HG02973 (cell line): ENCODE measurements around the gene SNTA1.
"Not testable (repeated sequence)": the region's sequence is repeated elsewhere in the genome, so short reads cannot be mapped to it uniquely, and the experiment has no call there.

Experiments used
- ATAC-seq: cut with Tn5 transposase; IDR thresholded peaks from one replicate; pipeline ENCODE4 v1.9.1; 2021; ENCODE audit warnings: moderate library complexity; ENCODE audit not compliant: unreplicated experiment

The SNTA1 gene

GRCh38 chr20:33443512-33444239 is at the start of gene SNTA1:
SNTA1 (minus strand) TSS chr20:33443763; CDS start chr20:33443620, 143 bp downstream.
- peak; percentile 58 for ATAC-seq

DNA sequence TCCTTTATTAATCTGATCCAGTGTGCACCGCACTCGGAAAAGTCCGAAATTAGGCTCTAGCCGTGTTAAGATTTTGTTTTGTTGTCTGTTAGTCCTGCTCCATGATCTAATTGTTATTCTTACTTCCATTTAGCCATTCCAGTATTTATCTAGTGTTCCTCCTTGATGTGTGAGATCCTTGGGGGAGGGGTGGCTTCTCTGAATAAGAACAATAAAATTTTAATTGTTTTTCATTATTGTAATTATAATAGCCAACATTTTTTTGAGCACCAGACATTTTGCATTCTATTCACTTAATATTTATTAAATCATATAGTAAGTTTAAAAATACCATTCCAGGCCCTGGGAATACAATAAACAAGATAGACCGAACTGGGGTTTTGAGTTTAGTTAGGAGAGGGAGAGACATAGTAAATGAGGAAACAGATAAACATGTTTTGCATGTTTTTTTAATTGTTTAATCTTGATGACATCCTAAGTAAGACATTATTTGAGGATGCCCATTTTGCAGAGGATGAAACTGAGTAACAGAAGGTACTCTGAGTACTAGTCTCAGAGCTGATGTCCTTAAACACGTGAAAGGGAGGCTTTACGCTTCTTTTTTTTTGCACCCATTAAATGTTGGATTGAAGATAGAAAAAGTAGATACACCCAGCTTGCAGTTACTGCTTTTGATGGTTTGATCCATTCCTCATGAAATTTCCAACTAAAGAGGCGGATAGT is 47.5 kb upstream of the SNTA1 start:
- no peak for ATAC-seq

DNA sequence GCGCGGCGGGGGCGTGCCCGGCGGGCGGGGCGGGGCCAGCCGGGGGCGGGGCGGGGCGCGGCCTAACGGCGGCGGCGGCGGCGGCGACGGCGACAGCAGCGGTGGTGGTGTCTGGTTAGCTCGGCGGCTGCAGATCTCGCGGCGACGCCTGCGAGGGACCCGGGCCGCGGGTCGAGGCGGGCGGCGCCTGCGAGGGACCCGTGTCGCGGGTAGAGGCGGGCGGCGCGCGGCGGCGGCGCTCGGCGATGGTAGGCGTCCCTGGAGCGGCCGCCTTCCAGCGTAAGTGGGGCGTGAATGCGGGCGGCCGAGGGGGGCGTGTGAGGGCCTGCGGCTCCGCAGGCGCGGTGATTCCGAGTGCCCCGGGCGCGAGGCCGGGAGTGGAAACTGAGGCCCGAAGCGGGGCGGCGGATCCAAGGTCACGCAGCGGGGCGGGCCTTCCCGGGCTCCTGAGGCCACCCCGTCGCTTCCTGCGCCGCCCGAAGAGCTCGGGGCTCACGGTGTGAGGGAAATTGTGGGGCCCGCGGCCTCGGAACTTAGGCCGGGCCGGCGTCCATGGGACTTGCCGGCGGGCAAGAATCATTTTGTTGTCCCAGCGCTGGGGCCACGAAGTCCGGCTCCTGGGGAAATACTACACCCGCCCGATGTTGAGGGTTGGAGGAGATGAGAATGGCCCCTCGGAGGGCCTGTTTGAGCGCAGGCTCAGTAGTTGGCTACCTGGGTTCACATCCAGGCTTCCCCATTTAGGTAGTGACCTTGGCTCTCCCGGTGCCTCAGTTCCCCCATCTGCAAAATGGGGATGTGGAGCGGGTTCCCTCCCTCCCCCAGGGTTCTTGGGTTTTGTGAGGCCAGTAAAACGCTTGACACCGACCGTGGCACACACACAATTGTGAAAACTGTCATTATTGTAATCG is 46.7 kb upstream of the SNTA1 start, which contains the start of gene CBFA2T2:
Gene CBFA2T2, plus strand, starts transcription at position 74 of the 911 bp plus-strand sequence. Its CDS starts 172 bp downstream, at position 246.
- ATAC-seq: peak; percentile 49

GRCh38 chr20:33489495-33490022 is 46.0 kb upstream of the SNTA1 start:
- peak; percentile 84 for ATAC-seq

- ATAC-seq: not testable (repeated sequence)
Observed at GRCh38 chr20:33488661-33489494, 45.3 kb upstream of the SNTA1 start.

DNA sequence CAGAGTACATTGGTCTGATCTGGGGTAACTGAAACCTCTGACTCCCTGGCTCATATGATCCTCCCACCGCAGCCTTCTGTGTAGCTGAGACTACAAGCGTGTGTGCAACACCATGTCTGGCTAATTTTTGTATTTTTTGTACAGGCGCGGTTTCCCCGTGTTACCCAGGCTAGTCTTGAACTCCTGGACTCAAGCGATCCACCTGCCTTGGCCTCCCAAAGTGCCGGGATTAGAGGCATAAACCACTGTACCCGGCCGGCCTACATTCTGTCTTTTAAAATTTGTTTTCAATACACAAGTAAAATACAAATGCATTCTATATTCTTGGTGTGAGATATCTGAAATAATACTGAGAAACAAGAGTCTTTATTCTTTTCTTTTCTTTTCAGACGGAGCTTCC is 44.6 kb upstream of the SNTA1 start:
- no peak for ATAC-seq

- ATAC-seq: not testable (repeated sequence)
Observed at GRCh38 chr20:33483186-33483585, 39.6 kb upstream of the SNTA1 start.

GRCh38 chr20:33482581-33482980 is 39.0 kb upstream of the SNTA1 start:
- no peak for ATAC-seq

DNA sequence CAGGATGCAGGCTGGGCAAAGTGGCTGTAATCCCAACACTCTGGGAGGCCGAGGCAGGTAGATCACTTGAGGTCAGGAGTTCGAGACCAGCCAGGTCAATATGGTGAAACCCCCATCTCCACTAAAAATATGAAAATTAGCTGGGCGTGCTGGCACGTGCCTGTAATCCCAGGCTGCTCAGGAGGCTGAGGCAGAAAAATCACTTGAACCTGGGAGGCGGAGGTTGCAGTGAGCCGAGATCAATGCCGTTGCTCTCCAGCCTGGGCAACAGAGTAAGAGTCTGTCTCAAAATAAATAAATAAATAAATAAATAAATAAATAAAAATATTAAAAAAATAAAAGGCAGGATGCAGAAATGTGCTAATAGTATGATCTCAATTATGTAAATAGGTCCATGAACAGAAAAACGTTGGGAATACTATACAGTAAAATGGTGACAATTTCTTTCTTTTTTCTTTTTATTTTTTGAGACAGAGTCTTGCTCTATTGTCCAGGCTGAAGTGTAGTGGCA is 37.9 kb upstream of the SNTA1 start:
- no peak for ATAC-seq

GRCh38 chr20:33480048-33480447 is 36.5 kb upstream of the SNTA1 start:
- no peak for ATAC-seq

- ATAC-seq: no peak
Observed at GRCh38 chr20:33477386-33478234, 34.0 kb upstream of the SNTA1 start.

DNA sequence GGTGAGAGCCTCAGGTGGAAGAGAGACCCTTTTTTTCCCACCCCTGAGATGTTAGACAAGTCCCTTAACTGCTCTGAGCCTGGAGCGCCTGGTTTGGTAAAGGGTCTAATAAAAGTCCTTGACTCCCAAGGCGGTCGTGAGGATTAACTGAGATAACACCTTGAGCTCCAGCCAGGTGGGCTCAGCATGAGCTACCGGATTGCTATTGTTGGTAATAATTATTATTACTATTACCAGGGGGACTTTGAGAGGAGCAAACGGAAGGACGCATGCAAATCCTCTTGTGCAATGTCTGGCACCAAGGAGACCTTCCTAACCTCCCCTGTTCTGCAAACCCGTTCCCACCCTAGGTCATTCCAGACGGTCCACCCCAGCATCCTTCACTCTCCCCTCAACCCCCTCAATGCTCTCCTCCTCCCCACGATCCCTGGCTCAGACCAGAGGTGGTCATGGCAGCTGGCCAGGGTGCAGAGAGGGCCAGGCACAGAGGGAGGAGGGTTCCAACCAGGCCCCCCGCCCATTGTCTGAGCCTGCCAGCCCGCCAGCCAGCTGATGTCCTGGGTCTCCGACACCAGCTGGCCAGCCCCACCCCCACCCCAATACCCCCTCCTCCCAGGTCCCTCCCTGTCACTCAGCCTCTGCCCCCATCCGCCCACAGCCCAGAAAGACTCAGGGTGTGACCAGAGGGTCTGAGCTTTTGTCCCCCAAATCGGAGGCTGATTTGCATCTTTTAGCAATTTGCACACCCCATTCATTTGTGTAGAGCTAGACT is 32.0 kb upstream of the SNTA1 start:
- no peak for ATAC-seq

DNA sequence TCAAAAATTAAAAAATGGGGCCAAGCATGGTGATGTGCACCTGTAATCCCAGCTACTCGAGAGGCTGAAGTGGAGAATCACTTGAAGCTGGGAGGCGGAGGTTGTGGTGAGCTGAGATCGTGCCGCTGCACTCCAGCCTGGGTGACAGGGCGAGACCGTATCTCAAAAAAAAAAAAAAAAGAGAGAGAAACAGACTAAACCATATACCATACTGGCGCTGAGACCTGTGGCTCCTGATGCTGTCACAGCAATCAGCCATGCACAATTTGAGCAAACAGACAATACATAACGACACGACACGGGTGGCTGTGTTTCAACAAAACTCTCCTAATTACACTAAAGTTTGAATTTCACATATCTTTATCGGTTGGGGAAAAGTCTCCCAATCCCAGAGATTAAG is 31.4 kb upstream of the SNTA1 start:
- ATAC-seq: no peak

- no peak for ATAC-seq
Observed at GRCh38 chr20:33474097-33474873, 30.7 kb upstream of the SNTA1 start.

GRCh38 chr20:33472868-33473435 is 29.4 kb upstream of the SNTA1 start:
- no peak for ATAC-seq

DNA sequence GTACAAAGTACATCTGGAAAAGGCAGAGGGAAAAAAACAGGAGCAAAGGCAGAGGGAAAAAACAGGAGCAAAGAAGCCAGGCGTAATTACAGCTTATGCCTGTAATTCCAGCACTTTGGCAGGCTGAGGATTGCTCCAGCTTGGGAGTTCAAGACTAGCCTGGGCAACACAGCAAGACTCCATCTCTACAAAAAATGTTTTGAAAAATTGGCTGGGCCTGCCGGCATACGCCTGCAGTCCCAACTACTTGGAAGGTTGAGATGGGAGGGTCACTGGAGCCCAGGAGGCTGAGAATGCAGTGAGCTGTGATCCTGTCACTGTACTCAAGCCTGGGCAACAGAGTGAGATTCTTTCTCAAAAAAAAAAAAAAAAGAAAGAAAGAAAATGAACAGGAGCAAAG is 27.3 kb upstream of the SNTA1 start:
- no peak for ATAC-seq

GRCh38 chr20:33470457-33470856 is 26.9 kb upstream of the SNTA1 start:
- ATAC-seq: no peak
